Stimulated activated naive CD4-positive, alpha-beta T cell treated with Interleukin-2 at 50 U/mL for 16 hours (primary cell): ENCODE measurements around the gene PTMA.
"Not testable (repeated sequence)": the region's sequence is repeated elsewhere in the genome, so short reads cannot be mapped to it uniquely, and the experiment has no call there.

ENCODE experiments used
- DNase-seq: peaks from one replicate; lab custom pipeline; 2025; lab: John Stamatoyannopoulos, UW

The PTMA gene

DNA sequence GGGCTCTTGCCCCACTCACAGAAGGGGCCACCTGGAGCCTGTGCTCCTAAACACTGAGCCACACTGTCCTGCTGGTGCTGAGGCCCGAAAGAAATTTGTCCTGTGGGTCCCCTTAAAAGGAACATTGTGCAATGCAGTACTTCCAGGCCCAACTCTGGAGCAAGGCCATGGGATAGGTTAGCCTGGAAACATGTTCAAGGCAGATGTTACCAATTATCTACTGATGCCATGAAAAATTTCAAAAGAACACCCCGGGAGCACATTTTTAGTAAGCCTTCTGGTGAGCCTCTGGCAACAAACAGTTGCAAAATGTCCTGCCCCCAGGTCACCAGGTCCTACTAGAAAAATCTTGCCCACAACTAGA lies 12.3 kb upstream of the PTMA start:
- DNase-seq, result no peak

DNA sequence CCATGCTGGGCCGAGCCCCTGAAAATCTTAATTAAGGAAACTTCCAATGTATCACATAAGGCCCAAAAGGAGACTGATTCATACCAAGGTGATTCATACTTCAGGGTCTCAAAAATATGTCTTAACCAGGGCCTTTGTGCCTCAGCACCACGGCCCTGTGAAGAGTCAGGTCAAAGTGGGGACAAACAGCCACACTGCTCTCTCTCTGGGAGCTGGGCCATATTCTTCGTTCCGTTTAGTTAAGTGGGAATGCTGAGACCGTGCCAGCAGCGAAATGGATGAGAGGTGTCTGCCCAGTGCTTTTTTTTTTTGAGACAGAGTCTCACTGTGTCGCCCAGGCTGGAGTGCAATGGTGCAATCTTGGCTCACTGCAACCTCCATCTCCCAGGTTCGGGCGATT lies 9.3 kb upstream of the PTMA start:
- DNase-seq, result no peak

DNA sequence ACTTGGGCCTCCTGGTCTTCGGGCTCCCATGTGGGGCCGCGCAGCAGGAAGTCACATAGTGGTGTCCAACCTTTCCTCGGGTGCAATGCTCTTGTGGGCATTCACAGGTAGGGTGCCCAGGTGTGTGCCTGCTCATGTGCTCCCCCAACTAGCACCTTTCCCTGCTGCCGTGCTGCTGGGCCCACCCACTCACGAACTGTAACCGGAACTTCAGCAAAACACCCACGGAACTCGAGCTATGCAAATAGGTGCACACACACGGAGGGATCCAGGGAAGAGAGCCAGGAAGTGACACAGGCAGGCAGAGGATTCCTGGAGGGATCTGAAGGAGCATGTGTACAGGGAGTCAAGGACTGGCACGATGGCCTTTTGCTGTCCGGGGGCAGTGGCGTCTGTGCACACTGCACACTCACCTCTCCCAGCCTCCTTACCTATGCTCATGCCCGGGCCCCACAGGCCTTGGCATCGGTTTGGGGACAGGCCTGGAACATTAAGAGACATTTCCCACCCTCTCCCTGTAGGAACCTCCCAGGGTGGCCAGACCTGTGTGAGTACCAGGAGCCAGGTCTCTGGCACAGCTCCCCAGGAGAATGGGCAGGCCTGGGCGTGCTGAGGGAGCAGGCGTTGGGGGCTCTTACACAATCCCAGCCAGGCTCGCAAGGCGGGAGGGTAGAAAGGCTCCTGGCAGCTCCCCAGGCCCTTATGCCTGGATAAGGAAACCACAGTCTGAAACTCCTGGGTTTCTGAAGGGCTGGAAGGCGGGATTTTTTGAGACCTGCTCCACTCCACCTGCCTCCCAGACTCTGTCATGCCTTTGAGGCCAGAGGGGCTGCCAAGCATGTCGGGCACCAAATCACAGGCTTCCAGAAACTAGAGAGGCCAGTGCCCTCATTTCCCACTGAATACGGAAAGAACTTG lies 6.6 kb upstream of the PTMA start:
- no peak for DNase-seq

DNA sequence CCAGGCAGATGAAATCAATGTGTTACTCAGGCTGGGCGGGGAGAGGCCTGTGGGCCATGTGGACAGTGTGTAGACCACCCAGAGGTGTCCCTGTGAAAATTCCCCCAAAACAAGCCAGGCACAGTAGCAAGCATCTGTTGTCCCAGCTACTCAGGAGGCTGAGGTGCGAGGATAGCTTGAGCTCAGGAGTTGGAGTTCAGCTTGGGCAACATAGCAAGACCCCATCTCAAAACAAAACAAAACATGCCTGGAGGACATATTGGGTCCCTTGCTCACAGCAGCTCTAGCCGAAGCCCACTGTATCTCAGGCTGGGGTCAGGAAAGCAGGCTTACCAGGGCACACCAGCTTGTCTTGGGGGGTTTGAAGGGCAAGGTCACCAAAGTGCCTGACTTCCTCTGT lies 4.3 kb upstream of the PTMA start:
- no peak for DNase-seq

DNA sequence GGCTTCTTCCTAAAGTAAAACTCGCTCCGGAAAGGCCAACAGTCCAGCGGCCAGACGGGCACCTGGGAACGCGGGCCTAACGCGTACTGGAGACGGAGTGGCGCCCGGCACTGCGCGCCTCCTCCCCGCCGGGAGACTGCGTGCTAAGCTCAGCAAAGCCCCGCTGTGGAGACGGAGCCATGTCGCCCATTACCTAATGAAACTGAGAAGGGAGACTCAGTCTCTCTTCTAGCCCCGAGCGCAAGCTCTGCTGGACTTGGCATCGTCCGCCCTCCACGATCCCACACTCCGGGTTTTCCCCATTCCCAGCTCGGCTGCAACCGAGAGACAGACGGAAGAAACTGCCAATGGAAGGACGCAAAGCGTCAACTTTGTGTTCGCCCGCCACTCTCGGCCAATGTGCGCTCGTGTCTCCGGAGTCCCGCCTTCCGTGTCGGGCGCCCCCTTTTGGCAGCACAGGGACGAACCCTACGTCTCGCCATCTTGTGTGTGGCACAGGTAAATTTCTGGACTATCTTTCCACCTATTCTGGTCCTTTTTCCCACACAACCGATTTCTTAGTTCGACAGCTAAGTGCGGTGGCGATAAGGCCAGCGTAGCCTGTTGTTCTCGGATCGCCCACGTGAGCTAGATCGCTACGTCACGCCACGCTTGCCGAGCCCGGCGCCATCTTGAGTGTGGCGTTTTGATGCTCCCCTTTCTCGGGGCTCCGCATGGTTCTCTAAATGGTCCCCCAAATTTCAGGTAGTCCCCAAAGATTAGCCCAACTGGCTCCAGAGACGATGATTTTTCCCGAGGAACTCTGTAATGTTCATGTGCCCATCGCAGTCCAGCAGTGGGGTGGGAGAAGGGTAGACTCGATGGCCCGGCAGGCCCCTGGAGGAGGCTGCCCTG lies 1.3 kb upstream of the PTMA start:
- DNase-seq, result peak; percentile 96

DNA sequence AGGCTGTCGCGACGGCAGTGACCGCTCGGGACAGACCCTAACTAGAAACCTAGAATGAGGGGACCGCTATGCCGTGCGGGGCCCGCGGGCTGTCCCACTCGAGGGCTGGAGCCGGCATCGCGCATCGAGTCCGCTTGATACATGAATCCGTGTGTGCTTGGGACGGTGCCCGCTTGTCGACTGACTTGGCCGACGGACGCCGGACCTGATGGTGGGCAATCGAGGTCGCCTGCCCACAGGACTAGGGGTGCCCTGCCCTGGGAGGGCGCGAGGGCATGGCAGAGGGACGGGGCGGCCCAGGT lies 749 bp upstream of the PTMA start:
- DNase-seq, result no peak

DNA sequence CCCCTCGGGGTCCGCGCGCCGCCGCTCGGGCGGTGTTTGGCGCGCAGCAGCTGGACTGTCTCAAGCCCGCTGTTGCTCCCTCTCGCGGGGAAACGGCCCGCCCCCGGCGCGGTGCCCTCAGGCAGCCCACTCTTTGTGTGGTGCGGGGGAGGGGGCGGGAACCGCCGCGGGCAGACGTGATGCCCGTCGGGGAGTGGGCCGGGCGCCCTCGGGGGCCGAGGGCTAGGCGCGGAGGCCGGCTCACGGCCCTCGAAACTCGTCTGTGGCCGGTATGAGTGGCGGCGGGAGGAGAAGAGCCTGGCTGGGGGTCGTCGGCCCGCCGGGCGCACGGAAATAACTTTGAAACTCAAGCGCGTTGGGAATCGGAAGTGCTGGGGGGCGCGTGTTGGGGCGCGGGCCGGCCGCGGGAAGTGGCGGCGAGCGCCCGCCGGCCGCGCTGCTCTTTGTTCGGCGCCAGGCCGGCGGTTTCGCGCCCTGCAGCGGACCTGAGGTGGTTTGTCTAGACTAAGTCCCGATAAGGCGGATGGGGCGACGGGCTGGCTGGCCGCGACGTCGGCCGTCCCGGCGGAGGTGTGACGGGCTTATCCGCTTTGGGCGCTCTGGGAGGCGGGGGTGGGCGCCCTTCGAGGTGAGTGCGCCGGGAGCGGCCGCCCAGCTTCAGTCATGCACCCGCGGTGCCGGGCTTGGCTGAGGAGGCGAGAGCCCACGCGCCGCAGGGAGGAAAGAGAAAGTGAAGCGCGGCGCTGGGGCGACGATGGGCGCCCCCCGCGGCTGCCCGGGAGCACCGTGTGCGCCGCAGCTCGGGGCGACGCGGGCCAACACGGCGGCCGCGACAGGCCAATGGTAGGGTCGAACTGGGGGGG lies 679 bp downstream of the PTMA start:
- peak; percentile 52 for DNase-seq

DNA sequence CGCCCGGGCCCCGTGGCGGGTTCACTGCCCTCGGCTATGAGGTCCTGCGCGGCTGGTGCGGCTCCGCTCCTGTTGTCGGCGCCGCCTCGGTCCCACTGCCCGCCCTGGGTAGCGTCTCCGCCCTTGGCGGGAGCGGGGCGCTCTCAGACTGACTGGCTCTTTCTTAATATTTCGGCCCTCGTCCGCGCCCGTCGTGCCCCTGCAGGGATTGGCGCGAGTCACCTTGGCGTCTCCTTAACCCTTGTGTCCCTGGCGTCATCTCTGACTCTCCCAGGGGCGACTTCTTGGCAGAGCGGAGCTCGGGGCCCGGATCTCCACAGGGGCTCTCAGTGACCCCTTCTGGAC lies 1.3 kb downstream of the PTMA start:
- DNase-seq, result peak; percentile 42

DNA sequence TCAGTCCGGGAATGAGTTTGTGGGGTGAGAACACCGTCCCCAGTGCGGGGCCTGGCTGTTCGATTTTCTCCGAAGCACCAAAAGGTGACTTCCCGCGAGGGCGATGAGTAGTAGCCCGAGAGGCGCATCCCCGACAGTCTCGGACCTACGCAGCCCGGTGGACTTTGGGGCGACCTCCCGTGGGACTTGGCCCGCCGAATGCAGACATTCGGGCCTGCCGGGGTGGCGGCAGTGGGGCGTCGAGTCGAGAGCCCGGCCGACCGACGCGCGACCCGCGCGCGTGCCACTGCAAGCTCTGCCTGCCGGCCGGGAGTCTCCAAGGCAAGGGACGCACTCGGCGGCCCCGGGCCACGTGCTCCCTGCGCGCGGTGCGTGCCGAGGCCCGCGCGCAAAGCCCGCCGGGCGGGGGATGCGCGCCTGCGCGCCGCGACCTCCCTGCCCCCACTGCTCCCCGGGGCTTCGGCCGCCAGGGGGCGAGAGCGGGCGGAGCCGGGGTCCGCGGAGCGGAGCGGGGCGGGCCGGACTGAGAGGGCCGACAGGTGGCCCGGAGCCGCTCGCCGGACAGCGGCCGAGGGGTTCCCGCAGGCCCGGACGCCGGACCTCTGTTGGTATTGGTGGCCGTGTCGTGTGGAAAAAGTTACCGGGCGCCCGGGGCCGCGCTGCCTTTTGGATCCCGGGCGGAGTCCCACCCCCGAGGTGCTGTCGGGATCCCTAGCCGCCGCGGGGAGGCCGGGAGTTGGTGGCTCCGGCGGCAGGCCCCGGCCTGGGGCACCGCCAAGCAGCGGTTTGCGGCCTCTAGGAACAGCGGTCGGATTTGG lies 1.9 kb downstream of the PTMA start:
- DNase-seq, result peak; percentile 77

DNA sequence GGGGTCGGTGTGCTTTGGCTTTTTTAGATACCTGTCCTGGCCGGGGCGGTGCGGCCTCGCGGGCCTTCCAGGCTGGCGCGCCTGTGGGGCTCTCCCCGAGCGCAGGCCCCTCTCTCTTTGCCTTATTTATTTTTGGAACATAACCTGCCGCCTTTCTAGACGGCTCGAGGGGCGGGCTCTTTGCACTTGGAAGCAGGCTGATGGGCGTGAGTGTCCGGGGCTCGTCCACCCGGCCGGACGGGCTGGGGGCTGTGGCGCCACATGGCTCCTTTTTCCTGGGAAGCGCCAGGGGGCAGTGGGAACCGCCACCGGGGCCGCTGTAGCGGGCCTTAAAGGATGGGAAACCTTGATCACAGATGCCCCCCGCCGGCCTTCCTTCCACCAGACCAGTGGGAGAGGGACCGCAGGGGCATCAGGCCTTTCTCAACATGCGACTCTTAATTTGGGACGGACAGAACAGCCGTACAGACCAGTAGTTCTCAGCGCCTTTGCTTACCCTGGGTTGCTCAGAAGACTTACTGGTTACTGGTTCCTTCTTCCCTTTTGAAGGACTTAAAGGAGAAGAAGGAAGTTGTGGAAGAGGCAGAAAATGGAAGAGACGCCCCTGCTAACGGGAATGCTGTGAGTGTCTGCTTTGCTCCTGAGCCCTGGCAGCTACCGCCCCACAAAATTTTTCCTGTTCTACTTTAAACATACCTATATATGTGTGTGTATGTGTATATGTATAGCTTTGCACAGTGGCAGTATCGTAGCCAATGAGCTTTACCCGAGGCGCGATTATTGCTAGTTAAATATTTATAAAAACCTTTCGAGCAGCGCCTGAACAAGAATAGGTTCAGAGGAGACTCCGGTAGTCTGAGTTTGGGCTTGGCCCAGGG lies 2.7 kb downstream of the PTMA start:
- DNase-seq, result no peak

DNA sequence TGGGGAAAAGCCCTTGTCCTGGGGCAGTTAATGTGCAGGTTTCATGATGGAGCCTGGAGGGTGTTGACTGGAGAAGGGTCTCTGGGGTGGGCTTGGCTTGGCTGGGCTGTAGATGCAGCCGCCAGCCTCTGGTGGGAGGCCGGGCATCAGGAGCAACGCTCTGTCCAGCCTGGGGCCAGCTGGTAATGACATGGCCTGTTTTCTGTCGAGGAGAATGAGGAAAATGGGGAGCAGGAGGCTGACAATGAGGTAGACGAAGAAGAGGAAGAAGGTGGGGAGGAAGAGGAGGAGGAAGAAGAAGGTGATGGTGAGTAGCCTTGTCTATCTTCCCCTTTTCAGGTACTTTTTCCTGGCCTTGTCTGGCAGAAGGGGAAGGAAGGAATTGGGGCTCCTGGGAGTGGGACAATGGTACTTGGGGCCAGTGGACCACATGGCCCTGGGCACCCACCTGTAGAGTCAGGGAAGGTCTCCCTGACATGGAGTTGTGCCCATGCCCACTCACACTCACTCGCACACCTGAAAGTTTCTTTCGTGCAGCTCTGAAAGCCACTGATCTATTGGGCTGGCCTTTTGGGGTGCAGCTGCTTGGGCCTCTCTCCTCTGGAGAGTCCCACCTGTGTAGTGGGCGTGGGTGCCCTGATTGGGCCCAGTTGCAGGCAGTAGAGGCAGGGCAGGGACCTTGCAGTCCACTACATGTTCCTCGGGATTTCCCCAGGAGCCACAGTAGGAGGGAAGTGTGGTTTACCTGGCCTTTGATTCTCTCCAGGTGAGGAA lies 3.5 kb downstream of the PTMA start:
- peak; percentile 22 for DNase-seq

DNA sequence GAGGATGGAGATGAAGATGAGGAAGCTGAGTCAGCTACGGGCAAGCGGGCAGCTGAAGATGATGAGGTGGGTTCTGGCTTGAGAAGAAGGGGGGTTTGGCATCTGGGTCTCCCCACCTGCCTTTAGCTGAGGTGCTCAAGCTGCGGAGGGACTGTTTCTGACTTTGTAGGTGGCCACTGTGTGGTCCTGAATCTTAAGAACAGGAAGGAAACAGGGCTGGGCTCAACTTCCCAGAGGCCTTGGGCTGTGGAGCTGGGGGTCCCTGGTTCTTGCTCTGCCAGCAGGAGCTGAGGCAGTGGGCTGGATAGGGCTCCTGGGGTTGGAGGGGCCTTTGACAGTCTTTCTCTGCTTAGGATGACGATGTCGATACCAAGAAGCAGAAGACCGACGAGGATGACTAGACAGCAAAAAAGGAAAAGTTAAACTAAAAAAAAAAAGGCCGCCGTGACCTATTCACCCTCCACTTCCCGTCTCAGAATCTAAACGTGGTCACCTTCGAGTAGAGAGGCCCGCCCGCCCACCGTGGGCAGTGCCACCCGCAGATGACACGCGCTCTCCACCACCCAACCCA lies 4.2 kb downstream of the PTMA start:
- DNase-seq, result peak; percentile 59

DNA sequence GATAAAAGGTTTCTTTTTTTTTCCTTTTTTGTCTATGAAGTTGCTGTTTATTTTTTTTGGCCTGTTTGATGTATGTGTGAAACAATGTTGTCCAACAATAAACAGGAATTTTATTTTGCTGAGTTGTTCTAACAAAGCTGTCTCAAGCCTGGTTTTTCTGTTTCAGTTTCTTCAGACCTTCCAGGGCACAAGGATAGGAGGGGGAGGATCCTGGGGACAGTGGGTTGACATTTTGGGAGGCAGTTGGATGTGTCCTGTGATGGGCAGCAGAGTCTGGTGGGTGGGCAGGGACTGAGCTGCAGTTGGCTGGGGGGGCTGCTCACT lies 5.0 kb downstream of the PTMA start:
- DNase-seq, result not testable (repeated sequence)

DNA sequence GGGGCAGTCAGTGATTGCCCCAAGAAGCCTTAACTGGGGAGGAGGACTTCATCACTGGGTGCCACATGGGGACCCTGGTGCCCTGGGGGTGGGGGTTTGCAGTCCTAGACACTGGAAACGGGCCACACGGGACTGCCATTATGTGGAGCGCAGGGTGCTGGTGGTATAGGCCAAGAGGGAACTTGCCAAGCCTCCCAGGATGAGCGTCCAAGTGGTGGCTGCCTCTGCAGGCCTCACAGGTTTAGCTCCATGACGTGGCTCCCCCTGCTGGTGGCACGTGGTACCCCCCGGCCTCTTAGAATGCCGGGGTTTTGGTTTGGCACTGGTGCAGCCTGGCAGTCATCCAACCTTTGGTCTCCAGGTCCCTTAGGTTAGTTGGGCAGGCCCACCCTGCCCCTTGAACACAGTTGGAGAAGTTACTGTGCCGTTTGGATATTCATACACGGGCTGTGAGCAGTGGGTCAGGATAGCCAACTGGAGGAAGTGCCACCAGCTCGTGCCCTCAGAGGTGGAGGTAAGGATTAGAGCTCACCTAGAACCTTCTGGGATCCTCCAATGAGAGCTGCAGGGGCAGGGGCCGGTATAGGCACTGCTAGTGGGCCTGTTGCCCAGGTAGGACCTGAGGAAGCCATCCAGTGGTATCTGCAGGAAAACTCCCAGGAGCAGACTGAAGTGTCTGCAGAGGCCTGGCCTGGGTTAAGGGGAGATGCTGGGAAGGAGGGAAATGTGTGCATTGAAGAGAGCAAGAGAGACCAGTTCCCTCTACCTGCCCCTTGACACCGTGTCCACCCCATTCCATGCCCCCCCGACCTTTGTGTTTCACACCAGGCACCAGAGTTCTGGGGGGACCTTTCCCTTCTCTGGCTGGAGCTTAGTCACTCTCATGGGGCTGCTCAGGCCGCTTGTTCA lies 5.7 kb downstream of the PTMA start:
- DNase-seq, result peak; percentile 85

DNA sequence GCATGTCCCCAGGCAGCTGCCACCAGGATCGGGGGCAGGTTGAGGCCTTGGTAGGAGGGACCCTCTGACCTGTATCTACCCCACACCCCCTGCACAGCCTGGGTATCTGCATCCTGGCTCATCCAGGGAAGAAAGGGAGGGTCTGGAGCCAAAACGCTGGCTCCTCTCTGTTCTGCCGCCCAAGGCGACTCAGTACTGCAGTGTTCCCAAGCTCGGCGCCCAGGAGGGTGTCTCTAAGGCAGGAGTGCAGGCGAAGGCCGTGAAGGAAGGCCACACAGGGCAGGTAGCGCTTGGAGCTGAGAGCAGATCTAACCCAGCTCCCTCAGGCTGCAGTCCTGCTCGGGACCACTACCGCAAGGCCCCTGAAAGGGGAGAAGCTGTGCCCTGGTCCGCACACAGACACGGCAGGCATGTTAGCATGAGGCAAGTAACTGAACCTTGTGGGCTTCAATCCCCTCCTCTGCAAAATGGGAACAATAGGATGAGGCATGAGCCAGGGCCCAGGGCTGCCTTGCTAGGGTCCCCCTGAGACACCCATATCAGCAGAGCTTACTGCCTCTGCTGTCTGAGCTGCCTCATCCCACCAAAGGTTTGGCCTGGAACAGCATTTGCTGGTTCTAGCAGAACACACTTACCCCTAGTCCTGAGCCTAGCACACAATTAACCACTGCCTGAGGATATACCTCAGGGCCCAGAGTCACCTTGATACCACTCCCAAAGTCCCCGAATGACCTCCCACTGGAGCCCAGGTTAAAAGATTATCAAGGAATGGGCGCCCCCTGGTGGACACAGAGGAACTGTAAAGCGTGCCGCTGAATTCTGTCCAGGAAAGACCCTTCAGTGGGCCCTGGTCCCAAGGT lies 6.5 kb downstream of the PTMA start:
- peak; percentile 73 for DNase-seq

DNA sequence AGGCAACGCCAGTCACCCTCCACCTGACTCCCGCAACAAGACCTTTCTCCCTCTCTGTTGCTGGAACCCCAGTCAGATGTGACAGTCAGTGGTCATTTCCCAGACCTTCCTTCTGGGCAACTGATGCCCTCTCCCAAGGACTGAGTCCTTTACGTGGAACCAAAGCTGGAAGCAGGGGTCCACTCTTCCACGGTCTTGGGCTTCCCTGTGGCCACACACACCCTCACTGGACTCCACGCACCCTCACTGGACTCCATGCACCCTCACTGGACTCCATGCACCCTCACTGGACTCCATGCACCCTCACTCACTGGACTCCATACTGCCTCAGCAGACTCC lies 7.1 kb downstream of the PTMA start:
- no peak for DNase-seq

DNA sequence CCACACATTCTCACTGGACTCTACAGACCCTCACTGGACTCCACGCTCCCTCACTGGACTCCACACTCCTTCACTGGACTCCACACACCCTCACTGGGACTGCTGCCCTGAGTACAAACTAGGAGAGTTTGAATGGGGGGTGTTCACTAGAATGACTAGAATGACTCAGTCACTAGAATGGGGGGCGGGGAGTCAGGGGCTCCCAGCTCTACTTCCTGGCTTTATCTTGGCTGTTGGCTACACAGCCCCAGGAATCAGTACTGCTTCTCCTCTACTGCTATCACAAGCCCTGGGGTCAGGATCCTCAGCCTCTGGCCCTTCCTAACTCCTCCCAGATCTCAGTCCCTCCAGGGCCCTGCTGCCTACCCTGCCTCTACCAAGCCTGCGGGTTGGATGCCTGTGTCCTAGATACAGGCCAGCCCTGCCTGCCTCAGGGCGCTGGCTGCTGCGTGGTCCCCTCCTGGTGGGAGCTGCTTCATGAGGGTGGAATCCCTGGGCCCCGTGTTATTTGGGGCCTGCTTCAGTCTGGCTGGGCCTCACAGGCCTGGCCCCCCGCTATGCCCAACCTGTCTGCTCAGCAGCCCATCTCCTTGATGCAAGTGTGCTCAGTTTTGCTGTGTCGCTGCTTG lies 7.8 kb downstream of the PTMA start:
- no peak for DNase-seq
